ENCODE measurements around the gene BPIFB1.

The BPIFB1 gene

DNA sequence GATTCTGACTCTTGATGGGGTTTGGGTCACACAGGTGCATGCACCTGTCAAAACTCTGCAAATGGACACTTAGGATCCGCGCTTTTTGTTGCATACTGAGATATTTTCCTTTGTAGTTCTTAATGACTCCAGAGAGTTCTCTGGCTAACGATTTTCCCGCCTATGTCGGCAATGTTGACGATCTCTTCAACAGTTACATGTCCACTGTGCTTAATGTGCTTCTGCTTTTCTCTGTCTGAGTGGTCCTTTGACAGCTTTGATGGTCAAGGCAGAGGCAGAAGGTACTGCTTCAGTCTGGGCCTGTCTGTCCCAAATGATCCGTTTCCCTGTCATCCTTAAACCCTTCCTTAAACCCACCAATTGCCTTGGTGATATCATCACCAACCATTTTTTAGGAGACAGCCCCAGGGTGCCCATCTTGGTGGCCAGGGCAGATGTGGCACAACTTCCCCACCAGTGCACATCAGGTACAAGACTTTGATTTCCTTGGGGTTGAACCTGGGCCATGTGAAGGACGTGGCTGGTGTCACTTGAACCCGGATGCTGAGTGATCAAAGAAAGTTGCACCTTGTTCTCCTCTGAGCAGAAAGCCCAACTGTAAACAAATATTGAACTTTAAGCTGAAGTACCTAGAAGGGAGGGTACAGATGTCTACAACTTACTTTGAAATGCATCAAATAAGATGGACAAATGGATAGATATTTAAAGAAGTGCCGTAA lies 10.7 kb upstream of the BPIFB1 start:
- DNase-seq (ENCODE audit: low spot score), result no peak

DNA sequence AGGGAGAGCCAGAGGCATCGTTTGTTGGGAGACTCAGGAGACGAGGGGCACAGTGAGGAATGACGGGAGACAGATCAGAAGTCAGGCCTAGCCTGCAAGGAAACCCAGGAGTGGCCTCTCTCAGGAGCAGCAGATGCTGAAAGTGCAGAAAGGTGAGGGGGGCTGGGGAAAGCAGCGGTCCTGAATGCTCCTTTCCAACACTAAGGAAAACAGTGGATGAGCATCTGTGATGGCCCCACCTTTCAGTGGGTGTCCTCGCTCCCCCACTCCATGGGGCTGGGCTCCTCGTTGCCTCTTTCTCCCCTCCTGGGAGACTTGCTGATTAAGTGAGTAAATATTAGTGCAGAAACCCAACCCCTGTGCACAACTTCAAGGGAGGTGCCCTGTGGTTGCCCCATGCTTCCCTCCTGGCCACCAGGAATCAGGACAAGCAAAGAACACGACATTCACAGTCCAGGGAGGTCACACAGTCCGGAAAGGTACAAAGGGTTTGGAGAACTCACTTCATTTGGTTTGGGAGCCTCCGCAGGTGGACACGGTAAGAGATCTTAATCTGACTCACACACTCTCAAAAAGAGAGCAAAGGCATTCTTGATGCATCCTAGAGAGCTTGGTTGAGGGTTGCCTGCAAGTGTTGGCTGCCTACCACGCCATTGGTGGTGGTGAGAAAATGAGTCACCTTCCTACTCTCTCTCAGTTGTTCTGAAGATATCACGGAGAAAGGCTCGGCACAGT lies 9.7 kb upstream of the BPIFB1 start:
- DNase-seq (ENCODE audit: low spot score), result no peak

DNA sequence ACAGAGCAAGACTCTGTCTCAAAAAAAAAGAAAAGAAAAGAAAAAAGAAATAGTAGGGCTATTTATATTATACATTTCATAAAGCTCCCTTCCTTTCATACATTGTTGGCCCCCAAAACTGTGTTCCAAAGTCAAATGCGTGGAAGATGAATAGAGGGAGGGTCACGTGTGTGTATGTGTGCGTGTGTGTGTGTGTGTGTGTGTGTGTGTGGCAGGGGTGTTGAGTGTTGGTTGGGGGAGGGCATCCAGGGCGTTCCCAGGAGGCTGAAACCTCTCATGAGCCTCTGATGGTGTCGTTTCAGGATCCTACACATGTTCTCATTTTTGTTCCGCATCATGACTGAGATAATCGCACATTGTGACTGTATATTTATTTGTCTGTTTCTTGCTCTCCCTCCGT lies 7.8 kb upstream of the BPIFB1 start:
- DNase-seq (ENCODE audit: low spot score), result no peak

GRCh38 chr20:33275871-33276270 lies 7.1 kb upstream of the BPIFB1 start:
- no peak for DNase-seq (ENCODE audit: low spot score)

DNA sequence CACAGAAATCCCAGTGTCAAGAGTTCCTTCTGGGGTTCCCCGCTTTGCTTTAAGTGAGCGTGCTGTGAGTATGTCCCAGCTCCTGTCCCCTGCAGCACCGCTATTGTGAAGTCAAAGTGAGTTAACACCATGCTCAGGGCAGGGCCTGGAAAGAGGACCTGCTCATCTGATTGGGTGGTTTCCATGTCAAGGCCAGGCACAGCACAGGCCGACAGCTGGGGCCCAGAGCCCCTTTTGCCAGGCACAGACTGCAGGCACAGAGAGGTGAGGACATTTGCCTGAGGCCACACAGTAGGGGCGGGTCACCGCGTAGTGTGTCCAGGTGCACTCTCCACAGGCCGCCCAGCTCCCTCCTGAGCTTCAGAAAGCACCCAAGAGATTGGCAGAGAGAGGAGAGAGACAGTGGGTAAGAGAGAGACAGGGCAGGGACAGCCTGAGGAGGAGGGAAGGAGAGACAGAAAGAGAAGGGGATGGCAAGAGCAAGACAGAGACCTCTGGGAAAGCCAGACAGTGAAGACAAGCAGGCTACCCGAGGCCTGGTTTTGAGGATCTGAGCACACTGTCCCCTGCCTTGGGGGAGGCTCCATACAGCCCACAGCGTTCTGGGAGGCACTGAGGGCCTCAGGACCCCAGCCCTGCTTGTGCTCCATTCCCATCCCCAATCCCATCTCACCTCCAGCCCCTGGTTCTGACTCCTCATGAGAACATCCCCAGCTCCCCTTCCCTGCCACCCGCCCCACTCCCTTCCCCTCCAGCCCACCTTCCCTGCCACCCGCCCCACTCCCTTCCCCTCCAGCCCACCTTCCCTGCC lies 6.5 kb upstream of the BPIFB1 start:
- DNase-seq (ENCODE audit: low spot score), result no peak

- no peak for DNase-seq (ENCODE audit: low spot score)
Measured at GRCh38 chr20:33277471-33278441, 5.3 kb upstream of the BPIFB1 start.

- no peak for DNase-seq (ENCODE audit: low spot score)
Measured at GRCh38 chr20:33278700-33279099, 4.3 kb upstream of the BPIFB1 start.

DNA sequence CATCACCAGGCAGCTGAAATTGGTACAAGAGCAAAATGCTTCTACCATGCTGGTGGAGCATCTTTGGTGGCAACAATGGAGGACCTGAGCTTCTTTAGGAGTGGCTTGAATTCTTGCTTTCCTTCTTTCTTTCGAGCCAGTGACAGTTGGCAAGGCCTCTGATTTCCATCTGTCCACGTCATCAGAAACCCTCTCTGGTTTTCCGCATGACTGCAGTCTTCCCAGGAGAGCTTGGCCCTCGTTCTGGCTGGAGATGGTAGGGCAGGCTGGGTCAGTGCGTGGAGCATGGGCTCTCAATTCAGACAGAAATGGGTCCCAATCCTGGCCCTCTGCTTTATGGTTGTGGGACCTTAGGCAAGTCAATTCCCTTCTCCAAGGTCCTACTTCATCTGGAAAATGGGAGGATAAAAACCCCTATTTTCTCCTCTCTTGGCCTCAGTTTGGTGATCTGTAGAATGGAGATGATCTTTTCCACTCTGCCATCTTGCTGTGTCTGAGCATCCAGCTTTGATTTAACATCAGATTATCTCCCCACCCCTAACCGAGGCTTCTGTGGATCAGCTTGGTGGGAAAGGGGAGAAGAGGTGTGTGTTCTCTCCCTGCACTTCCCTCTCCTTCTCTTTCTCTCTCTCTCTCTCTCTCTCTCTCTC lies 3.6 kb upstream of the BPIFB1 start:
- DNase-seq (ENCODE audit: low spot score), result no peak

DNA sequence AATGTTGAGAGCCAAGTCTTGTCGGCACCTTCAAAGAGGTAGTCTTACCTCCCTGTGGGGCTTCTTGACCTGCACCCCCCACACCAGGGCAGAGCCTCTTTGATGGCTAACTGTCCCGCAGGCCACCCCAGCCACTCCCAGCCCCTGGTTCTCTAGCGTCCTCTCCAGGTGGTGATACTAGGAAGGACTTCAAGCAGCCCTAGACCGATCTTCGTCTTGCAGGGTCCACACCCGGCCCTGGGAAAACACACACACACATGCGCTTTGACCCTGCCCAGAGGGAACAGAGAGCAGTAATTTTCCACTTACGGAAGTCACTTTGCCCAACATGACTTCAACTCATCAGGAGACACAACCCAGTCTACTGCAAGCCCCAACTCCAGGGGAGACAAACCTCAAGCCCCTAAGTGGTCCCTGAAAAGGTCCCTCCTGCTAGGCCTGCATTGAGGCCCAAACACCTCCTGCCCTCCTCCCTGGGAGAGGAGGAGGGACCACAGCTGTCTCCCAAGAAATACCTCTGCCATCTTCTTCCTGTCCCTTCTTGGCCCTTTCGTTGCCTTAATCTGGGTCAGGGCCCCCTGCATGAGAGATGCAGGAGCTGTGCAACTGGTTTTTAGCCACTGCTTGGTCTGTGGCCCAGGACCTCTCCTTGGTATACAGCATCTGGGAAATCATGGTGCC lies 2.9 kb upstream of the BPIFB1 start:
- no peak for DNase-seq (ENCODE audit: low spot score)

GRCh38 chr20:33280775-33281174 lies 2.2 kb upstream of the BPIFB1 start:
- DNase-seq (ENCODE audit: low spot score), result no peak

GRCh38 chr20:33281550-33282146 lies 1.4 kb upstream of the BPIFB1 start:
- no peak for DNase-seq (ENCODE audit: low spot score)

DNA sequence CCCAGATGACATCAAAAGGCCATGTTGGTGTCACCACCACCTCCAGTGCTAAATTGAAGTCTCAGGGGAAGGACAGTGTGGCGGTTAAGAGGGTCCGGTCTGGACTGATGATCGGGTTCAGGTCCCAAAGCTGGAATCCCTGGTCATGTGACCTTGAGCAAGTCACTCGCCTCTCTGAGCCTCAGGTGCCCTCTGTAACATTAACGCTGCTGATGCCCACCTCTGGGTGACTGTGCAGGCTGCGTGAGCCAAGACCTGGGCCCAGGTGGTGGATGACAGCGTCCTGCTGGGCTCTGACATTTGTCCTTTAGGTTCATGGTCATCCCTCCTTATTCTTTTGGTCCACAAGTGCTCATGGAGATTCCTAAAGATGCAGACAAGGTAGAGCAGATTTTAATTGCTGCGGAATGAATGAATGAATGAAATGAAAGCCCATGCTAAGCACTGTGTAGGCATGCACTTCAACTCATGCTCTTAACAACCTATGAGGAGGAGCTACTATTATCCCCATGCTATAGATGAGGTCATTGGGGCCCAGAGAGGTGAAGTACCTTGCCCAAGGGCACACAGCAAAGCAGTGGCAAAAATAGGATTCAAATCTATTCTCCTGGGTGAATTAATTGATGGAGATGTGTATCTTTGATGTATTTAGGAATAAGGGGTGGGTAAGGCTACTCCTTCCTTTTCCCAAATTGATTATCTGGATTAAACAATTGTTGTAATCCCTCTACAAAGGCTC lies 649 bp upstream of the BPIFB1 start:
- no peak for DNase-seq (ENCODE audit: low spot score)

- no peak for DNase-seq (ENCODE audit: low spot score)
Measured at GRCh38 chr20:33284284-33284683, 1.3 kb downstream of the BPIFB1 start.

DNA sequence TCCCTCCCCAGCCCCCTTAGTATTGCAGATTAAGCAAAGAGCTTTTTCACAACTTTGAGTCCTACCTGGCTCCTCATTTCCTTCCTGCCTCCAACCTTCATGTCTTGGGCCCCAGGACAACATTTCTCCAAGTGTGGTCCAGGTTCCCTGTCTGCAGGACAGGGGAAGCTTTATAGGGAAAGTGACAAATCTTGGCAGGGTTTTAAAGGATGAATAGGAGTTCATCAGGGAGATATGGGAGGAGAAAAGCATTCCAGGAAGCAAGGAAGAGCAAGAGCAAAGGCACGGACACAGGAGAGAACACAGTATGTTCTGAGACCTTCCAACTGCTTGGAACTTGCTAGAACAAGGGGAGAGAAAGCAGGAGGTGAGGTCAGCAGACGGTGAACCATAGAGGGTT lies 1.9 kb downstream of the BPIFB1 start:
- DNase-seq (ENCODE audit: low spot score), result no peak

DNA sequence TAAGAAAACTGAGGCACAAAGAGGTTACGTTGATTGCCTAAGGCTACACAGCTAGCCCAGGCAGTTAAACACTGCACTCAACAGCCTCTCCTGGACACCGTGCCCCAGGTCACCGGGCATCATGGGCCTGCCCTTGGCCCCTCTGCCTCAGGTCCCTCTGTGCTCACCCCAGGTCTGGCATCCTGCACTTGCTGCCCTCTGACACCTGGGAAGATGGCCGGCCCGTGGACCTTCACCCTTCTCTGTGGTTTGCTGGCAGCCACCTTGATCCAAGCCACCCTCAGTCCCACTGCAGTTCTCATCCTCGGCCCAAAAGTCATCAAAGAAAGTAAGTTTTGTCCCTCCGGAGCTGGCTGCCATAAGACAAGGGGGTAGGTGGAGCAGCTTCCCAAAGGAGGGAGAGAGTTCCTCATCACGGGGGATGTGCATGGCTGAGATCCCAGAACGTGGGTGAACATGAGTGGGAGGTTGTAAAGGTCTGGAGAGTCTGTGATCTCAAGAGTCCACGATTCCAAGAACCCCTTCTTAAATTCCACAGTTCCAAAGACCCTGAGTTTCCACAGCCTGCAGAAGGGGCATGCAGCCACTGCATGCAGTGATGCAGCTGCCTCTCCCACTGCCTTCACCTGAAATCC lies 3.0 kb downstream of the BPIFB1 start:
- no peak for DNase-seq (ENCODE audit: low spot score)

- DNase-seq (ENCODE audit: low spot score), result no peak
Measured at GRCh38 chr20:33287884-33288283, 4.9 kb downstream of the BPIFB1 start.

- DNase-seq (ENCODE audit: low spot score), result no peak
Measured at GRCh38 chr20:33290852-33291251, 7.8 kb downstream of the BPIFB1 start.

GRCh38 chr20:33291416-33291815 lies 8.4 kb downstream of the BPIFB1 start:
- no peak for DNase-seq (ENCODE audit: low spot score)

GRCh38 chr20:33291830-33292355 lies 8.9 kb downstream of the BPIFB1 start:
- no peak for DNase-seq (ENCODE audit: low spot score)
